Measurements from ENCODE around the gene APCDD1. TPM values are rescaled to one million over a fixed set of nuclear protein-coding genes. Genes with fewer than 3 reads are reported as not detected.
A peak's percentile ranks its signal among the peaks of the same experiment; 100 is the strongest.

APCDD1 gene
- polyA plus RNA-seq, result 10 to 100 TPM; 16.2 to 43.1 TPM

DNA sequence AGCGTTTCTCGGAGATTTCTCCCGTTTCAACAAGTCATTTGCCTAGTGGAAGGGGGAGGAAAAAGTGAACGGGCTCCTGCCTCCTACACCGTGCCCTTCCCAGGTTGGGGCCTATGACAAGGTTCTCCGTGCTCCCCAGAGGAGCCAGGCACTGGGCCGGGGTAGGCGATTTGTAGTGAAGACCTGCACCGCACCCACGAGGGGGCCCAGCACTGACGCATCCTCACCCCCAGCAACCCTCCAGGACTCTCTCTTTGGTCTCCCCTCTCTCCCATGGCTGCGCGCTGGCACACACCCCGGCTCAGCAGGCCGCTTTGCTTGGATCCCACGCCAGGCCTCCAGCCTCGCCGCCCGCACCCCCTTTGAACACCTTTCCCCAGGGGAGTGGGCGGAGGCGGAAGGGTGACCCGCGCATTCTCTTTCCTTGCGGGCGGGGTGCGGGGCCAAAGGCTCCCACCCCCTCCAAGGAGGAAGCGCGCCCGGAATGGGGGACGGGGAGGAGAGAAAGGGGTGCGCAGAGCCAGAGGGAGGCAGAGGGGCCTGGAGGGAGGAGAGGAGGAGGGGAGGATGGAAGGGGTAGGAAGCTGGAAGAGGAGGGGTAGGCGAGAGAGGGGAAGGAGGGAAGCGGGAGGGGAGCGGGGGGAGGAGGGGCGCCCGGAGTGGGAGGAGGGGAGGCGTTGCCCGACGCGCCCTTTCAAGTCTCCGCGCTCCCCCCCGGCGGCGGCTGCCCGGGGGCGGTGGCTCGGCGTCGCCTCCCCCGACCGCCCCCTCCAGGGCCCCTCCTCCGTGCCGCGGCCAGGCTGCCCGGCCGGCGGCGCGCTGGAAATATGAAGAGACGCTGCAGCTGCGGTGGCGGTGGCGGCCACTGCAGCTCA, at the start of gene APCDD1:
Gene APCDD1 (plus strand): TSS at position 830 of the 875 bp plus-strand sequence. CDS start 347 bp downstream, outside the sequence.
- H3K9me3 ChIP-seq (ENCODE audit: control insufficient read depth in 2 of 2, insufficient read depth in 1 of 2, low read depth in 1 of 2, low read length in 1 of 2), result no peaks in the 10 kb centered on the region
- H3K27me3 ChIP-seq (ENCODE audit: control insufficient read depth in 1 of 2, insufficient read depth in 2 of 2, low read length in 2 of 2), result no peaks in the 10 kb centered on the region
- peak within 1 kb of the TSS; percentile 73 to 84 for H3K27ac ChIP-seq (ENCODE audit: low read depth in 2 of 2, low read length in 1 of 2)
- H3K36me3 ChIP-seq (ENCODE audit: control insufficient read depth in 2 of 2, insufficient read depth in 2 of 2, low read length in 1 of 2), result peaks cover 0 to 2% of the 10 kb centered on the region in 2 donors
- WGBS, 2 donors, result 9 to 14% methylated on average over 41 to 63 of the region's 64 CpGs
- H3K4me3 ChIP-seq (ENCODE audit: low read depth in 1 of 2, low read length in 2 of 2), result peak within 1 kb of the TSS; percentile 74 to 86
- H3K4me1 ChIP-seq (ENCODE audit: control insufficient read depth in 2 of 2, insufficient read depth in 2 of 2, low read length in 1 of 2), result no peaks in the 10 kb centered on the region

DNA sequence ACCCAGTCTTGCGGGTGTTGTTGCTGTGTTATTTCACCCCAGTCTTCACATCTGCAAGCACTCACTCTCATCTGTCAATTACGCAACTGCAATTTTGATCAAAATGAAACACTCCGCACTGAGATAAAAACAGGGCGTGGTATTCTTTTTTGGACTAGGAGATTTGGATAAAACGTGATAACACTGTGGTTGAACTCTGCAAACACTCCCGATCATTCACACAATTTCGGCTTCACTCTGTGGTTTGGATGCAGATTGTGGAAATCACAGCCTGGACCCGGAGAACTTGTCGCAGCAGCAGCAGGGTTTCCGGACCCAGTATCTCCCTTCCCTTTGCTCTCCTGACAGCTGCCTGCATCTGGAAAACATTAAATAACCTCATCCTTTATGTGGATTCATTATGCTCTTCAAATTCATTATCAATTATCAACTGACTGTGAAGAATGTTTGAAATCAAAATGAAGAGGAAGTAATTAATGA, 49.4 kb upstream of the APCDD1 start:
- Histone ChIP-seq H3K4me1 (ENCODE audit: control insufficient read depth in 2 of 2, insufficient read depth in 2 of 2, low read length in 1 of 2) (peaks cover 0 to 3% of the 10 kb centered on the region in 2 donors), H3K4me3 (ENCODE audit: low read depth in 1 of 2, low read length in 2 of 2) (no peak overlapping the region), H3K36me3 (ENCODE audit: control insufficient read depth in 2 of 2, insufficient read depth in 2 of 2, low read length in 1 of 2) (no peaks in the 10 kb centered on the region), H3K27me3 (ENCODE audit: control insufficient read depth in 1 of 2, insufficient read depth in 2 of 2, low read length in 2 of 2) (no peaks in the 10 kb centered on the region), H3K27ac (ENCODE audit: low read depth in 2 of 2, low read length in 1 of 2) (no peak overlapping the region), H3K9me3 (ENCODE audit: control insufficient read depth in 2 of 2, insufficient read depth in 1 of 2, low read depth in 1 of 2, low read length in 1 of 2) (no peaks in the 10 kb centered on the region)
- 69 to 75% methylated on average over 10 of the region's 10 CpGs for WGBS, 2 donors

DNA sequence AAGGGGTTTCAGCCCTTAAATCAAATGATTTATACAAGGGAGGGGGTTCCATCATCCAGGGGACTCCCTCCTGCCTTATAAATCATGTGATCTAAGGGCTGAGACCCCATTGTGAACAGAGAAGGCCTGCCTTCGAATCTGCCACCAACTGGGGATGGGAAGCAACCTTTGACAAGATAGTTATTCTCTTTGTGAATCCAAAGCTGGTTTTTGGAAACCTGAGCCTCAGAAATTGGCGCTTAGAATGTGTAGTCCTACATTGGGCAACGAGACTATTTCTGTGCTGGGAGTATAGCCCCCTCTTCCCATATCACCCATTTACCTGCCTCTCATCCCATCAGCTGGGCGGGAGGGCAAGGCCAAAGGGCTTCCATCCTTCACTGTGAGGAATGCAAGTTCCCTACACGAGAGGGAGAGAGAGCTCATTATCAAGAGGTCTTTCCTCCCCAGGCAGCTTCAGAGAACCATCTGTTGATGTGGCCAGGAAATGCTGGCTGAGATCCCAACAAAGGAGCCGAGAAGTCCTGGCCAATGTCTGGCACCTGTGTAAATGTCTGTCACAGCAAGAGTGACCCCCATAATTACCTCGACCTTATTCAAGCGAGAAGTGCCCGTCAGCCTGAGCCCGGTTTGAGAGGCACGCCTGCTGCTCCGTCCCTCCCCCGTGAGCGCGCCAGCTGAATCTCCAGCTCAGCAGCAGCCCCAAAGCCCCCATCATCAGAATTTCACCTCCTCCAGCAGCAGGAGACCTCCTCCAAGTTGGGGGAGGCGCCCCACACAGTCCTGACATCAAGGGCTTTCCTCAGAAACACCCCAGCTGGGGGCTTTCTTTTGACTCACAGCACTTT, 48.4 kb upstream of the APCDD1 start:
- H3K36me3 ChIP-seq (ENCODE audit: control insufficient read depth in 2 of 2, insufficient read depth in 2 of 2, low read length in 1 of 2), result no peaks in the 10 kb centered on the region
- H3K27me3 ChIP-seq (ENCODE audit: control insufficient read depth in 1 of 2, insufficient read depth in 2 of 2, low read length in 2 of 2), result no peaks in the 10 kb centered on the region
- peaks cover 0 to 5% of the 10 kb centered on the region in 2 donors for H3K4me1 ChIP-seq (ENCODE audit: control insufficient read depth in 2 of 2, insufficient read depth in 2 of 2, low read length in 1 of 2)
- H3K9me3 ChIP-seq (ENCODE audit: control insufficient read depth in 2 of 2, insufficient read depth in 1 of 2, low read depth in 1 of 2, low read length in 1 of 2), result no peaks in the 10 kb centered on the region
- WGBS, 2 donors, result 69 to 74% methylated on average over 16 of the region's 16 CpGs
- no peak overlapping the region for H3K4me3 ChIP-seq (ENCODE audit: low read depth in 1 of 2, low read length in 2 of 2)
- no peak overlapping the region for H3K27ac ChIP-seq (ENCODE audit: low read depth in 2 of 2, low read length in 1 of 2)

DNA sequence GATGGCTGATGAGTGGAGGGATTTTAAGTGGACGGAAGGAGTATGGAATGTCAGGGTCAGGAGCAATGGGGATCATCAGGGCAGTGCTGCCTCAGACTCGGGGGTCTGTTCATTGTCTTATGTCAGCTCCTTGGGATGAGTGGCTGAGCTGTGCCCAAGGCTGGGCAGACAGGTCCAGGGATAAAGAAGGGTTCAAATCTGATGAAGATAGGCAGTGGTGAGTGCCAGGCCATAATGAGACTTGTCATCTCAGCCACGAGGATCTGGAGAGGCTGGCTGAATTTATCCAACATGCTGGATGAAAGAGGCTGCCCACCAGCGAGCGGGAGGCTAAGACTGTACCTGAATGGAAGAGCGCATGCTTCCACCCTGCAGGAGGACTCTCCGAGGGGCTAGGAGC, 46.3 kb upstream of the APCDD1 start:
- Histone ChIP-seq H3K27ac (ENCODE audit: low read depth in 2 of 2, low read length in 1 of 2) (no peak overlapping the region), H3K9me3 (ENCODE audit: control insufficient read depth in 2 of 2, insufficient read depth in 1 of 2, low read depth in 1 of 2, low read length in 1 of 2) (no peaks in the 10 kb centered on the region), H3K27me3 (ENCODE audit: control insufficient read depth in 1 of 2, insufficient read depth in 2 of 2, low read length in 2 of 2) (no peaks in the 10 kb centered on the region), H3K4me3 (ENCODE audit: low read depth in 1 of 2, low read length in 2 of 2) (no peak overlapping the region), H3K36me3 (ENCODE audit: control insufficient read depth in 2 of 2, insufficient read depth in 2 of 2, low read length in 1 of 2) (no peaks in the 10 kb centered on the region), H3K4me1 (ENCODE audit: control insufficient read depth in 2 of 2, insufficient read depth in 2 of 2, low read length in 1 of 2) (peaks cover 0 to 8% of the 10 kb centered on the region in 2 donors)
- 88 to 92% methylated on average over 7 of the region's 7 CpGs for WGBS, 2 donors

DNA sequence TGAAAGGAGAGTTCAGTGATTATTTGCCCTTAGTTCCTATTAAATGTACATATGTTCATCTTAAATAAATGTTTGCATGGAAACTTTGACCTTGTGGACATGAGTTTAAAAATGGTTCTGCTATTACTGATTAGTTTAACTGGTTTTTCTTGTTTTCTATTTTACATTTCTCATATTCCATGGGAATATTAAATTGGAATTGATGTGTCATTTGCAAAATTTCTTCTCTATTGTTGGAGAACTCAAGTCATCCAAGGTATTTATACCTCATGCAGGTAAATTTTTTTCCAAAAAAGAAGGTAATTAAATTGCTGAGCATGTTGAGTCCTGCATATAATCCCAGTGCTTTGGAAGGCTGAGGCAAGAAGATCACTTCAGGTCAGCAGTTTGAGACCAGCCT, 45.4 kb upstream of the APCDD1 start:
- H3K4me3 ChIP-seq (ENCODE audit: low read depth in 1 of 2, low read length in 2 of 2), result no peak overlapping the region

DNA sequence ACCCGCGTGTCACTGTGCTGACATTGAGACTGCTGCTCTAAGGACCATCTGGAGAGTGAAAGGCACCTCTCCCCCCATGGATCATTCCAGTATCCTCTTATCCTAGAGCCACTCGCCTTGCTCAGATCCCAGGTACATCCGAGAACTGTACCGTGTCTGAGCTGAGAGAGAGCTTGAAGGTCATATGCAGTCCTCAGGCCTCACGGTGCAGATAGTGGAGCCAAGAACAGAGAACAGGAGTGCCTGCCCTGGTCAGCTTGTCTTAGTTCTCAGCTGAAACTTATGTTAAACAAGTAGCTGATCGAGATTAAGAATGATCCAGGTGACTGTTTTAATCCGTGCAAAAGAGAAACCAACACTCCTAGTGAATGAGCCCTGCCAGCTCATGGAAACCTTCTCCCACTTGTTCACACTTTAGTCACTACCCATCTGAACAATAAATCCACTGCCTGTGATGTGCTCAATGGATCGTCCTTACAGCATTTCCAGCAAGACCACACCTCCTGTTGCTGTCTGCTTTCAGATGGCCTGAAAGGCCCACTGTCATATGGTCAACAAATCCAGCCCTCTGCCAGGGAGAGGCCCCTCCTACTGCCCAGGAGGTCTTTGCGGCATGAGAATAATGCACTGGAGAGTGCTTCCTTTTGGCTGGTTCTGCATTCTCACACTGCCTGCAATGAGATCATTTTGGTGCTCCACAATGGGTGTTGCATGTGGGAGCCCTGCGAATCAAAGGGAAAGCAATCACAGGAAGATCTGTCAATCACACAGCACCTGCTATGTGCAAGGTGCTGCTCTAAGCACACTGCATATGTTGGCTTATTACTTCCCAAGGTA, 43.7 kb upstream of the APCDD1 start:
- WGBS, 2 donors, result 56 to 60% methylated on average over 11 of the region's 11 CpGs
- Histone ChIP-seq H3K4me3 (ENCODE audit: low read depth in 1 of 2, low read length in 2 of 2) (no peak overlapping the region), H3K27ac (ENCODE audit: low read depth in 2 of 2, low read length in 1 of 2) (peak overlapping the region; percentile 11 to 82), H3K9me3 (ENCODE audit: control insufficient read depth in 2 of 2, insufficient read depth in 1 of 2, low read depth in 1 of 2, low read length in 1 of 2) (no peaks in the 10 kb centered on the region), H3K4me1 (ENCODE audit: control insufficient read depth in 2 of 2, insufficient read depth in 2 of 2, low read length in 1 of 2) (peaks cover 0 to 11% of the 10 kb centered on the region in 2 donors), H3K27me3 (ENCODE audit: control insufficient read depth in 1 of 2, insufficient read depth in 2 of 2, low read length in 2 of 2) (no peaks in the 10 kb centered on the region), H3K36me3 (ENCODE audit: control insufficient read depth in 2 of 2, insufficient read depth in 2 of 2, low read length in 1 of 2) (no peaks in the 10 kb centered on the region)

More for the DNA sequence above, 45.4 kb upstream of the APCDD1 start:
- Histone ChIP-seq H3K9me3 (ENCODE audit: control insufficient read depth in 2 of 2, insufficient read depth in 1 of 2, low read depth in 1 of 2, low read length in 1 of 2) (no peaks in the 10 kb centered on the region), H3K27me3 (ENCODE audit: control insufficient read depth in 1 of 2, insufficient read depth in 2 of 2, low read length in 2 of 2) (no peaks in the 10 kb centered on the region), H3K4me1 (ENCODE audit: control insufficient read depth in 2 of 2, insufficient read depth in 2 of 2, low read length in 1 of 2) (peaks cover 0 to 8% of the 10 kb centered on the region in 2 donors), H3K27ac (ENCODE audit: low read depth in 2 of 2, low read length in 1 of 2) (no peak overlapping the region), H3K36me3 (ENCODE audit: control insufficient read depth in 2 of 2, insufficient read depth in 2 of 2, low read length in 1 of 2) (no peaks in the 10 kb centered on the region)

DNA sequence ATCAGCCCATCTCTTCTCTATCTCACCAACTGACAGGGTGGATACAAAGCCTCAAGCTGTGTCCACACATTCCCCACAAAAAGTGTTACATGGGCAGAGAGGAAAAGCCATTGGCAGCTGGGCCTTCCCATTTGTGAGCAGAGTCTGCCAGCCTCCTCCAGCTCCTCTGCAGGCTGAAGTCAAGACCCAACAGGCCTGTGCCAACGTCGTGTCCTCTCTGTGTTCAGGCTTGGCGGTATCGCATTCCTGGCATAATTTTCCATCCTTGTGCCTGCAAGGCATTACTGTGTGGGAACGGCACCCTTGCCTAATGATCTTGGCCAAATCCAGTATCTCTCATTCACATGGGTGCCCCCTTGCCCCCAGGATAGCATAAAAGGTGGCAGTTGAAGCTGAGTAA, 41.5 kb upstream of the APCDD1 start:
- H3K9me3 ChIP-seq (ENCODE audit: control insufficient read depth in 2 of 2, insufficient read depth in 1 of 2, low read depth in 1 of 2, low read length in 1 of 2), result no peaks in the 10 kb centered on the region
- H3K27ac ChIP-seq (ENCODE audit: low read depth in 2 of 2, low read length in 1 of 2), result peak overlapping the region; percentile 30 to 61
- H3K27me3 ChIP-seq (ENCODE audit: control insufficient read depth in 1 of 2, insufficient read depth in 2 of 2, low read length in 2 of 2), result no peaks in the 10 kb centered on the region
- WGBS, 2 donors, result 48 to 54% methylated on average over 5 of the region's 5 CpGs
- peaks cover 0 to 11% of the 10 kb centered on the region in 2 donors for H3K4me1 ChIP-seq (ENCODE audit: control insufficient read depth in 2 of 2, insufficient read depth in 2 of 2, low read length in 1 of 2)
- no peak overlapping the region for H3K4me3 ChIP-seq (ENCODE audit: low read depth in 1 of 2, low read length in 2 of 2)
- no peaks in the 10 kb centered on the region for H3K36me3 ChIP-seq (ENCODE audit: control insufficient read depth in 2 of 2, insufficient read depth in 2 of 2, low read length in 1 of 2)

DNA sequence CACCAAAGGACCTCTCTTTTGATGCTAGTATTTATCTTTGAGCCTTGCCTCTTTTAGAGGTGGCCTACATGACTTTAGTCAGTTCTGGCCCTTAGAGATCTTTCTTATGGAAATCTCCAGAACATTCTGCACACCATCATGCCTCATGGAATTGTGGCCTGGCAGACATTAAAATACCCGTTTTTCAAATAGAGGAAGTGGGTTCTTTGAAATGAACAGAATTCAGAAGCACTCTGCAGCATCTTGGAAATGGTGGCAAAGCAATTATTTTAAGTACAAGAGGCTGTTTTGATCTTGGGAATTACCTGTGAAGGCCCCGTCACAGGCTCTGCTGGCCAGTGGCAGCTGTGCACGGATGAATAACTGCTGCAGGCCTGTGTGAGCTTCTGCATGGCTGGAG, 40.7 kb upstream of the APCDD1 start:
- H3K36me3 ChIP-seq (ENCODE audit: control insufficient read depth in 2 of 2, insufficient read depth in 2 of 2, low read length in 1 of 2), result no peaks in the 10 kb centered on the region
- peak overlapping the region; percentile 3 to 64 for H3K27ac ChIP-seq (ENCODE audit: low read depth in 2 of 2, low read length in 1 of 2)
- no peaks in the 10 kb centered on the region for H3K27me3 ChIP-seq (ENCODE audit: control insufficient read depth in 1 of 2, insufficient read depth in 2 of 2, low read length in 2 of 2)
- H3K9me3 ChIP-seq (ENCODE audit: control insufficient read depth in 2 of 2, insufficient read depth in 1 of 2, low read depth in 1 of 2, low read length in 1 of 2), result no peaks in the 10 kb centered on the region
- no peak overlapping the region for H3K4me3 ChIP-seq (ENCODE audit: low read depth in 1 of 2, low read length in 2 of 2)
- H3K4me1 ChIP-seq (ENCODE audit: control insufficient read depth in 2 of 2, insufficient read depth in 2 of 2, low read length in 1 of 2), result peaks cover 0 to 11% of the 10 kb centered on the region in 2 donors
- 51 to 80% methylated on average over 3 of the region's 3 CpGs for WGBS, 2 donors

All from esophagus (tissue), 2 donors.